MM.1S (cell line): ENCODE measurements around the gene FLT1.

Source experiments
- CTCF ChIP-seq: fragments of 300-600 bp; sonication (generic); IDR thresholded peaks from 2 replicates; pipeline ENCODE4 v1.5.1; 2016; ENCODE audit warnings: antibody characterized with exemption, low read length, mixed read lengths
- EZH2 ChIP-seq: fragments of 300-600 bp; sonication (generic); optimal IDR thresholded peaks from 2 replicates; pipeline ENCODE3; 2017; ENCODE audit warnings: low read depth, mild to moderate bottlenecking, antibody characterized with exemption, low read length, mixed read lengths
- EZH2phosphoT487 ChIP-seq: fragments of 300-600 bp; sonication (generic); IDR thresholded peaks from 2 replicates; pipeline ENCODE4 v1.6.1; 2018; ENCODE audit warnings: antibody characterized with exemption, low read length

GRCh38 chr13:28408235-28408848, 86.6 kb downstream of the FLT1 start:
- TF ChIP-seq CTCF (no peak), EZH2phosphoT487 (no peak), EZH2 (no peak)
